GM12801 (cell line): ENCODE data around the gene GPR27.

ENCODE experiments used
- CTCF ChIP-seq: IDR thresholded peaks from one replicate; pipeline ENCODE4 v1.5.1; 2011; ENCODE audit warnings: control low read depth; ENCODE audit not compliant: insufficient read length; ENCODE audit errors: extremely low read depth

Gene GPR27

GRCh38 chr3:71734881-71735280, 18.8 kb upstream of the GPR27 start:
- no peak for TF ChIP-seq CTCF

GRCh38 chr3:71742621-71743020, 11.0 kb upstream of the GPR27 start:
- no peak for TF ChIP-seq CTCF

GRCh38 chr3:71744738-71745137, 8.9 kb upstream of the GPR27 start:
- TF ChIP-seq CTCF = no peak

DNA sequence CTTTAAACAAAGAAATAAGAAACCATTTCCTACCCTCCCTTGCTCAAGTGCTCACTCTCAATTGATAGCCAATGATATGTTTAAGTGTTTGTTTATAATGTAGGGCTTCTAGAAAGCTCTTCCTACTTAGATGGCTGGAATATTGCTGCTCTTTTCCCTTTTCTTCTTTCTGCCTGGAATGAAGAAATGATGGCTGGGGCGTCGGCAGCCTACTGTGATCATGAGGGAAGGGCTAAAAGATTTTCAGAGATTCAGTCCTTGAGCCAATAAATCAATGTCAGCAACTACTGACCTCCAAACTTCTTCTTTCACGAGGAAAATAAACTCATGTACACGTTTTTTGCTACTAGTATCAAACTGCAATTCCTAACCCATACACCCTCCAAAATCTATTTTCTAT, 2.1 kb upstream of the GPR27 start:
- no peak for TF ChIP-seq CTCF

- TF ChIP-seq CTCF = no peak
Observed at GRCh38 chr3:71752831-71753700, 589 bp upstream of the GPR27 start.

DNA sequence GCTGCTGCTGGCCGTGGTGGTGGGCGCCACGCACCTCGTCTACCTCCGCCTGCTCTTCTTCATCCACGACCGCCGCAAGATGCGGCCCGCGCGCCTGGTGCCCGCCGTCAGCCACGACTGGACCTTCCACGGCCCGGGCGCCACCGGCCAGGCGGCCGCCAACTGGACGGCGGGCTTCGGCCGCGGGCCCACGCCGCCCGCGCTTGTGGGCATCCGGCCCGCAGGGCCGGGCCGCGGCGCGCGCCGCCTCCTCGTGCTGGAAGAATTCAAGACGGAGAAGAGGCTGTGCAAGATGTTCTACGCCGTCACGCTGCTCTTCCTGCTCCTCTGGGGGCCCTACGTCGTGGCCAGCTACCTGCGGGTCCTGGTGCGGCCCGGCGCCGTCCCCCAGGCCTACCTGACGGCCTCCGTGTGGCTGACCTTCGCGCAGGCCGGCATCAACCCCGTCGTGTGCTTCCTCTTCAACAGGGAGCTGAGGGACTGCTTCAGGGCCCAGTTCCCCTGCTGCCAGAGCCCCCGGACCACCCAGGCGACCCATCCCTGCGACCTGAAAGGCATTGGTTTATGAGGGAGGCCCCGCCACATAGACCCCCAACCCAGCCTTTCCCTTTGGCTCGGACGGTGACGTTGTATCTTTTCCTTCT, 1.1 kb downstream of the GPR27 start:
- no peak for TF ChIP-seq CTCF

- TF ChIP-seq CTCF = no peak
Observed at GRCh38 chr3:71758091-71758490, 4.4 kb downstream of the GPR27 start.
